GM23248 (cell line): Measurements from ENCODE around the gene IL1RAPL1. TPM values are rescaled to one million over a fixed set of nuclear protein-coding genes. Genes with fewer than 3 reads are reported as not detected.

Source experiments
- DNase-seq: peaks from one replicate; pipeline ENCODE4 v3.0.0-alpha.2; 2015
- H2AFZ ChIP-seq: fragments of 200-600 bp; sonication (generic); 2 replicates; pipeline ENCODE4 v1.6.1; 2016; ENCODE audit warnings: antibody characterized with exemption
- H3F3A ChIP-seq: fragments of 200-600 bp; sonication (generic); 2 replicates; pipeline ENCODE4 v1.6.1; 2016; ENCODE audit warnings: mild to moderate bottlenecking, antibody characterized with exemption, mixed run types; ENCODE audit not compliant: insufficient read depth
- H3K27ac ChIP-seq: fragments of 200-600 bp; sonication (generic); 2 replicates; pipeline ENCODE4 v1.5.1; 2016; ENCODE audit warnings: mild to moderate bottlenecking
- H3K27me3 ChIP-seq: fragments of 200-600 bp; sonication (generic); replicated peaks from 2 replicates; pipeline ENCODE4 v1.6.1; 2016; ENCODE audit warnings: mild to moderate bottlenecking; ENCODE audit not compliant: insufficient read depth
- H3K36me3 ChIP-seq: fragments of 200-600 bp; sonication (generic); 2 replicates; pipeline ENCODE4 v1.6.1; 2016; ENCODE audit warnings: low read depth, mild to moderate bottlenecking
- H3K4me1 ChIP-seq: fragments of 200-600 bp; sonication (generic); 2 replicates; pipeline ENCODE4 v1.6.1; 2016; ENCODE audit warnings: mild to moderate bottlenecking; ENCODE audit not compliant: insufficient read depth
- H3K4me2 ChIP-seq: fragments of 200-600 bp; sonication (generic); one replicate; pipeline ENCODE4 v1.6.1; 2016; ENCODE audit warnings: mild to moderate bottlenecking; ENCODE audit not compliant: unreplicated experiment
- H3K4me3 ChIP-seq: fragments of 200-600 bp; sonication (generic); 2 replicates; pipeline ENCODE4 v1.5.1; 2016; ENCODE audit warnings: mild to moderate bottlenecking
- H3K79me2 ChIP-seq: fragments of 200-600 bp; sonication (generic); 2 replicates; pipeline ENCODE4 v1.6.1; 2016; ENCODE audit warnings: mild to moderate bottlenecking; ENCODE audit not compliant: insufficient read depth
- H3K9ac ChIP-seq: fragments of 200-600 bp; sonication (generic); 2 replicates; pipeline ENCODE4 v1.6.1; 2016; ENCODE audit warnings: mild to moderate bottlenecking
- H3K9me2 ChIP-seq: fragments of 200-600 bp; sonication (generic); 2 replicates; pipeline ENCODE4 v1.6.1; 2016; ENCODE audit warnings: mixed run types, mild to moderate bottlenecking, moderate library complexity; ENCODE audit not compliant: insufficient read depth
- H3K9me3 ChIP-seq: fragments of 200-600 bp; sonication (generic); one replicate; pipeline ENCODE4 v1.6.1; 2017; ENCODE audit warnings: low read depth
- H4K20me1 ChIP-seq: fragments of 200-600 bp; sonication (generic); 2 replicates; pipeline ENCODE4 v1.6.0; 2016; ENCODE audit not compliant: insufficient read depth
- EZH2 ChIP-seq: fragments of 200-600 bp; sonication (generic); IDR thresholded peaks from 2 replicates; pipeline ENCODE4 v1.6.1; 2018; ENCODE audit warnings: antibody characterized with exemption, mild to moderate bottlenecking; ENCODE audit not compliant: insufficient read depth, poor library complexity, severe bottlenecking
- EZH2phosphoT487 ChIP-seq: fragments of 200-600 bp; sonication (generic); IDR thresholded peaks from 2 replicates; pipeline ENCODE4 v1.6.1; 2018; ENCODE audit warnings: antibody characterized with exemption, moderate library complexity, mild to moderate bottlenecking, low read depth; ENCODE audit not compliant: insufficient read depth
- WGBS, 2 experiments: methylation state at CpG; one replicate each; pipeline ENCODE4 v1.1.6; 2015 to 2017; ENCODE audit warnings: low lambda C conversion rate in 2 of 2, low coverage in 1 of 2; ENCODE audit errors: missing lambda C conversion rate in 2 of 2; 5-methylcytosine and 5-hydroxymethylcytosine counted together
- in situ Hi-C: fragments of 300-500 bp; cut with MboI; formaldehyde crosslinking; loops from 2 replicates; pipeline ENCODE4 v1.15.0; 2020
- polyA plus RNA-seq: library from polyadenylated mRNA; unstranded; fragments of >200 nt; fragmentation: Nextera tagmentation; extraction: Ambion mirVana; gene quantifications from 2 replicates; pipeline ENCODE4 v1.2.1, GENCODE V29; 2016
- total RNA-seq: library from RNA; depleted of rRNA; stranded (reverse); fragments of >200 nt; shearing (Covaris generic); gene quantifications from 2 replicates; pipeline ENCODE4 v1.2.3, GENCODE V29; 2014

The IL1RAPL1 gene
- total and polyA plus RNA-seq, 2 experiments from 2014 or later, result not detected

- Histone ChIP-seq H3K4me2 (no peak overlapping the region), H3K4me3 (no peak overlapping the region), H3K9me3 (no peaks in the 10 kb centered on the region), H3K9ac (no peak overlapping the region), H3F3A (no peaks in the 10 kb centered on the region), H4K20me1 (no peaks in the 10 kb centered on the region), H2AFZ (no peak overlapping the region), H3K36me3 (no peaks in the 10 kb centered on the region), H3K27me3 (no peaks in the 10 kb centered on the region), H3K9me2 (no peaks in the 10 kb centered on the region), H3K27ac (no peak overlapping the region), H3K79me2 (no peaks in the 10 kb centered on the region), H3K4me1 (no peaks in the 10 kb centered on the region)
- in situ Hi-C loops, result no loop called here
- 3 to 8% methylated on average over 3 of the region's 3 CpGs for WGBS, 2 experiments
- DNase-seq, result no peak
- no peak for TF ChIP-seq EZH2
- no peak for TF ChIP-seq EZH2phosphoT487
Observed at GRCh38 chrX:29043746-29044145, 456.5 kb downstream of the IL1RAPL1 start.

- H3K9ac ChIP-seq, result no peak overlapping the region
- no peaks in the 10 kb centered on the region for H4K20me1 ChIP-seq
- H3K9me3 ChIP-seq, result no peaks in the 10 kb centered on the region
- H3K4me1 ChIP-seq, result no peaks in the 10 kb centered on the region
- no peak overlapping the region for H3K4me2 ChIP-seq
- in situ Hi-C loops, result no loop called here
- 7 to 9% methylated on average over 7 of the region's 7 CpGs for WGBS, 2 experiments
- no peaks in the 10 kb centered on the region for H3K9me2 ChIP-seq
- TF ChIP-seq EZH2phosphoT487, result no peak
- TF ChIP-seq EZH2, result no peak
- H3K27ac ChIP-seq, result no peak overlapping the region
- no peaks in the 10 kb centered on the region for H3K79me2 ChIP-seq
- H3F3A ChIP-seq, result no peaks in the 10 kb centered on the region
- H3K27me3 ChIP-seq, result no peaks in the 10 kb centered on the region
- H3K36me3 ChIP-seq, result no peaks in the 10 kb centered on the region
- no peak for DNase-seq
- H2AFZ ChIP-seq, result no peak overlapping the region
- H3K4me3 ChIP-seq, result no peak overlapping the region
Observed at GRCh38 chrX:29044423-29045184, 457.4 kb downstream of the IL1RAPL1 start.

- Histone ChIP-seq H3K9me3 (no peaks in the 10 kb centered on the region), H3F3A (no peaks in the 10 kb centered on the region), H3K4me2 (no peak overlapping the region), H3K9ac (no peak overlapping the region), H4K20me1 (no peaks in the 10 kb centered on the region), H3K4me1 (no peaks in the 10 kb centered on the region), H3K27me3 (no peaks in the 10 kb centered on the region), H3K9me2 (no peaks in the 10 kb centered on the region), H3K27ac (no peak overlapping the region), H3K4me3 (no peak overlapping the region), H3K79me2 (no peaks in the 10 kb centered on the region), H2AFZ (no peak overlapping the region), H3K36me3 (no peaks in the 10 kb centered on the region)
- in situ Hi-C loops, result no loop called here
- no peak for TF ChIP-seq EZH2
- no peak for TF ChIP-seq EZH2phosphoT487
- DNase-seq, result no peak
- 37 to 39% methylated on average over 2 of the region's 2 CpGs for WGBS, 2 experiments
Observed at GRCh38 chrX:29065477-29065876, 478.2 kb downstream of the IL1RAPL1 start.

GRCh38 chrX:29066516-29066915 lies 479.3 kb downstream of the IL1RAPL1 start:
- Histone ChIP-seq H3K4me1 (no peaks in the 10 kb centered on the region), H3K9ac (no peak overlapping the region), H2AFZ (no peak overlapping the region), H4K20me1 (no peaks in the 10 kb centered on the region), H3K4me2 (no peak overlapping the region), H3K36me3 (no peaks in the 10 kb centered on the region), H3K27ac (no peak overlapping the region), H3K79me2 (no peaks in the 10 kb centered on the region), H3K9me3 (no peaks in the 10 kb centered on the region), H3K4me3 (no peak overlapping the region), H3K9me2 (no peaks in the 10 kb centered on the region), H3F3A (no peaks in the 10 kb centered on the region), H3K27me3 (no peaks in the 10 kb centered on the region)
- in situ Hi-C loops, result no loop called here
- no peak for DNase-seq
- TF ChIP-seq EZH2 (no peak), EZH2phosphoT487 (no peak)
- 0% methylated on average over 1 of the region's 1 CpG for WGBS, 2 experiments
